SKM-1 (cell line): ENCODE data around the gene NQO1.
"Not testable (repeated sequence)": the region's sequence is repeated elsewhere in the genome, so short reads cannot be mapped to it uniquely, and the experiment has no call there.

Experiments
- DNase-seq: peaks from one replicate; lab custom pipeline; 2025; ENCODE audit not compliant: unreplicated experiment; lab: John Stamatoyannopoulos, UW

The NQO1 gene

DNA sequence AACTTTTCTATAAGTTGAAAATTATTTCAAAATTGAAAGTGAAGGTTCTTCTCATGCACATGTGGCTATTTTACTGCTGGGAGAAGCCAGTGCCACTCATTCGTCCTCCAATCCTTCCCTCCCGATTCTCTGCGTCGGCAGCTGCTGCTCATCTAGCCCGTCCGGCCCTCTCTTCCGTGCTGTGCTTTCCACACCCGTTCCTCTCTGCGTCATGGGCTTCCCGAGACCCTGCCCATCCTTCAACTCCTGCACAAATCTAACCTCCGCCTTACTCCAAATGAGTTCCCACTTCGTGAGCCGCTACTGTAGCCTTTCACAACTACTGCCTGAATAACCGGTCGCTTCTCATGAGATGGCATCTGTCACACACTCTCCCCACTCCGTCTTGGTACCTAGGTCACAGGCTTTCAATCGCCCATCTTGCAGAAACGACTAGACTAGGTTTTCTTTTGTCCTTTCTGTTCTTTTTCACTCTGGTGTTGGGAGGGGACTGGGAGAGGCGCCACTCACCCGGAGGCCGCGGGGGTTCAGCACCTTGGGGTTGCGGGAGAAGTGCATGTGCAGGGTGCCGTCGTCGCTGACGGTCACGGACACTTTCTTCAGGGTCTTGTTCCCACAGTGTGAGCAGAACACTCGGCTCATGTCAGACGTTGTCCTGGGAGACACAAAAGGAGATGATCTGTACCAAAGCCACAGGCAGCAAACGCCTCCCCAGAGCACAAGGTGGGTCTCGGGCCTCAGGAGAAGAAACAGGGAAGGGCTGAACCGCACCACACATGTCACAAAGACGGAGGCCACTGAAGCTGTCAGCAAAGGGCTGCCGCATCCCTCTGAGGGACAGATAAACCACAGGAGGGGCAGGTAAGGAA lies 18.2 kb upstream of the NQO1 start:
- DNase-seq, result no peak

GRCh38 chr16:69741951-69742904 lies 15.9 kb upstream of the NQO1 start:
- no peak for DNase-seq

- no peak for DNase-seq
These were observed 15.2 kb upstream of the NQO1 start for GRCh38 chr16:69741519-69741918.

DNA sequence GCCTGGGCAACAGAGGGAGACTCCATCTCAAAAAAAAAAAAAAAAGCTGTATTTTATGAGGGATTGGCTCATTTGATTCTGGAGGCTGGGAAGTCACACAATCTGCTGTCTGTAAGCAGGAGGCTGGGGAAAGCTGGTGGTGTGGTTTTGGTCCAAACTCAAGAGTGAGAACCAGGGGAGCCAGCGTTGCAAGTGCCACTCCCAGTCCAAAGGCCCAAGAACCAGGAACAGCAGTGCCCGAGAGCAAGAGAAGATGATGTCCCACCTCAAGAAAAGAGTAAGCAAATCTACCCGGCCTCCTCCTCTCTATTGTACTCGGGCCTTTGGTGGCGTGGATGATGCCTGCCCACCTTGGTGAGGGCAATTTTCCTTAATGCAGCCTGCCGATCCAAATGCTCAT lies 5.7 kb upstream of the NQO1 start:
- DNase-seq, result no peak

- not testable (repeated sequence) for DNase-seq
These were observed 4.9 kb upstream of the NQO1 start for GRCh38 chr16:69731280-69731679.

- DNase-seq, result not testable (repeated sequence)
These were observed 2.7 kb upstream of the NQO1 start for GRCh38 chr16:69729030-69729429.

GRCh38 chr16:69727916-69728270 lies 1.5 kb upstream of the NQO1 start:
- no peak for DNase-seq

- no peak for DNase-seq
These were observed 664 bp downstream of the NQO1 start for GRCh38 chr16:69725480-69726312.

GRCh38 chr16:69724981-69725479 lies 1.3 kb downstream of the NQO1 start:
- no peak for DNase-seq

DNA sequence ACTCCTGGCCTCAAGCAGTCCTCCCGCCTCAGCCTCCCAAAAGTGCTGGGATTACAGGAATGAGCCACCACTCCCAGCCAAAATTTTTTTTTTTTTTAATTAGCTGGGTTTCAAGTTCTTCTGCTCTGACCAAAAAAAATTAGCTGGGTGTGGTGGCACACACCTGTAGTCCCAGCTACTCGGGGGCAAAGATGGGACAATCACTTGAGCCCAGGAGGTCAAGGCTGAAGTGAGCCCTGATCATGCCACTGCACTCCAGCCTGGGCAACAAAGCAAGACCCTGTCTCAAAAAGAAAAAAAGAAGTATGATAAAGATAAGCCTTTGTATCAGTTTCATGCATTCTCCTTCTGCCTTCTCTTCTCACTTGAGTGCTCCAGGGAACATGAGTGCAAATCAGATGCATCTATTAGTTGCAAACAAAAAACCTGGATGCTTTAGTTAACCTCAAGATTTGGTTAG lies 1.9 kb downstream of the NQO1 start:
- no peak for DNase-seq

- DNase-seq, result no peak
These were observed 4.9 kb downstream of the NQO1 start for GRCh38 chr16:69721441-69721957.

DNA sequence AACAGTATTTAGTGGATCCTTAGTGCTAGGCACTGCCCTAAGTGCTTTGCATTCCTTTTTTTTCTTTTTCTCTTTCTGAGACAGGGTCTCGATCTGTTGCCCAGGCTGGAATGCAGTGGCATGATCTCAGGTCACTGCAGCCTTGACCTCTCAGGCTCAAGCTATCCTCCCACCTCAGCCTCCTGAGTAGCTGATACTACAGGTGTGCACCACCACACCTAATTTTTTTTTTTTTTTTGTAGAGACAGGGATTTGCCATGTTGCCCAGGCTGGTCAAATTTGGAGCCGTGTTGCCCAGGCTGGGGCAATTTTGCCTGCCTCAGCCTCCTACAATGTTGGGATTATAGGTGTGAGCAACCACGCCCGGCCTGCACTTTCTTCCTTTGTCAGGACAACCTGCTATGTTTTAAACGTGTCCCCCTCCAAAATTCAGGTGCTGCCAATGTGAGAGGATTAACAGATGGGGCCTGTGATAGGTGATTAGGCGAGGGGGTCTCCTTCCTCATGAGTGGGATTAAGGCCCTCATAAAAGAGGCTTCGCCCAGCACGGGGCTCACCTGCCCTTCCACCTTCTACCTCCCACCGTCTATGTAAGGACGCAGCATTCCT lies 5.4 kb downstream of the NQO1 start:
- DNase-seq, result no peak

DNA sequence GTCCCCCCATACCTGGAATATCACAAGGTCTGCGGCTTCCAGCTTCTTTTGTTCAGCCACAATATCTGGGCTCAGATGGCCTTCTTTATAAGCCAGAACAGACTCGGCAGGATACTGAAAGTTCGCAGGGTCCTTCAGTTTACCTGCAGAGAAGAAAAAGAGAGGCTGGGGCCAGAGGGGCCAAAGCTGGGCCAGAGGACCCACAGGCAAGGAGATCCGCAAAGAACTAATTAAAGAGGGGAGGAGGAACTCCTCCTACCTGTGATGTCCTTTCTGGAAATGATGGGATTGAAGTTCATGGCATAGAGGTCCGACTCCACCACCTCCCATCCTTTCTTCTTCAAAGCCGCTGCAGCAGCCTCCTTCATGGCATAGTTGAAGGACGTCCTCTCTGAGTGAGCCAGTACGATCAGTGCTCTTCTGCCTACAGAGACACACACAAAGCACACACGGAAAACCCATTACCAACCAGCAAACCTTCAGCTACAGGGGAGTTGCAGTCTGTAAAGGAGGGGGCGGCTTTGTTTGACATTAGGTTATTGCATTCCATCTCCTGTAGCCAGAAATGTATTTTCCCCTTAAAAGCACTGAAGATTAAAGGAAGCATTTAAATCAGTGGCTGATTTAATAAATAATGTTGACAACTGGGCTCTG lies 8.1 kb downstream of the NQO1 start:
- DNase-seq, result no peak

DNA sequence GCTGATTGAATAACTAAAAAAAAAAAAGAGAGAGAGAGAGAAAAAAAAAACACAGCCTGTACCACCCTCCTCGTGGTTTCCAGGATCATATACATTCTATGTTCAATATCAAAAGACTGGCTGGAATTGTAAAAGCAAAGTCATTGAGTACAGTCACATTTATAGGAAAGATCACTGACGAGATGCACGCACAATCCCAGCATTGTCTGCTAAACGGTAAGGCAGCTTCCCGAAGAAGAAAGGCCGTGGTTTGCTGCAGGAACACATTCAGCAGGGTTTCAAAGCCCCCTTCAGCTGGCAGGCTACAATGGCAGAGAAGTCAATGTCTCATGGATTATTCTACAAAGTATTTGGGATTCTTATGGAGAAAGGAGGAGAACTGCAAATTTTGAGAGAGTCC lies 9.3 kb downstream of the NQO1 start:
- DNase-seq, result no peak

DNA sequence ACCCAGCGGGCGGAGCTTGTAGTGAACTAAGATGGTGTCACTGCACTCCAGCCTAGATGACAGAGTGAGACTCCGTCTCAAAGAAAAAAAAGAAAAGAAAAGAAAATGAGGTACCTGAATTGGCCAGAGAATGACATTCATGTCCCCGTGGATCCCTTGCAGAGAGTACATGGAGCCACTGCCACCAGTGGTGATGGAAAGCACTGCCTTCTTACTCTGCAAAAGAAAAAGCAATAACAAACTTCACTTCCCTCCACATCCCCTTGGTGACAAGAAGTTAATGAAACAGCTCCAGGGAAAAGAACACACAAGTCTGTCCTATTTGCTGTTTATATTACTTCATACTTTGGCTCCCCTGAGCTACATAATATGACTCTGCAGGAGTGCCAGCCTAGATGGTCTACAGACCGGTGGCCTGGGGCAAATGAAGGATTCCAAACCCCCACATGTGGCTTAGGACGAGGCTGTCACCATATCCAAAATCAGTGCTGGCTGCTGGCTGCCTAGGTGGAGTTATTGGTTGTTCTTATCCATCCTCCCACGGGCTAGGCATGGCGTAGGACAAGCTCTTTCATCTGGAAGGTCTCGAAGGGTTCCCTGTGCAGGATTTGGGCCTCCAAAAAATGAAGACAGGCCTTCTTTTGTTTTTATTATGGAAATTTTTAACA lies 13.3 kb downstream of the NQO1 start:
- DNase-seq, result no peak

DNA sequence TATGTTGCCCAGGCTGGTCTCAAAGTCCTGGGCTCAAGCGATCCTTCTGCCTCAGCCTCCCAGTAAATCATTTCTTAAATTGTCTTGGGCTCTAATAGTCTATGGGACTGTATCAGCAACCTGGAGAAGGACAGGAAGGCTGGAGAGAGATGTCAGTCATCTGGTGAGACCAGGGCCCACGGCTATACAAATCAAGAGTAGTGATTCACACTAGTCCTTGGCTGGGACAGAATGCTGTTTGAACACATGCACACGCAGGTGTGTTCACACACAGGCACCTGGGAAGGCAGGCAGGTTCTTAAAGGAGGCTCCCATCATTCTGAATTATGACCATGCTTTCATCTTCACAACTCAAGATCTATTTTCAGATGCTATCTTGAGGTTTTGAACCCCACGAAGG lies 14.1 kb downstream of the NQO1 start:
- no peak for DNase-seq

DNA sequence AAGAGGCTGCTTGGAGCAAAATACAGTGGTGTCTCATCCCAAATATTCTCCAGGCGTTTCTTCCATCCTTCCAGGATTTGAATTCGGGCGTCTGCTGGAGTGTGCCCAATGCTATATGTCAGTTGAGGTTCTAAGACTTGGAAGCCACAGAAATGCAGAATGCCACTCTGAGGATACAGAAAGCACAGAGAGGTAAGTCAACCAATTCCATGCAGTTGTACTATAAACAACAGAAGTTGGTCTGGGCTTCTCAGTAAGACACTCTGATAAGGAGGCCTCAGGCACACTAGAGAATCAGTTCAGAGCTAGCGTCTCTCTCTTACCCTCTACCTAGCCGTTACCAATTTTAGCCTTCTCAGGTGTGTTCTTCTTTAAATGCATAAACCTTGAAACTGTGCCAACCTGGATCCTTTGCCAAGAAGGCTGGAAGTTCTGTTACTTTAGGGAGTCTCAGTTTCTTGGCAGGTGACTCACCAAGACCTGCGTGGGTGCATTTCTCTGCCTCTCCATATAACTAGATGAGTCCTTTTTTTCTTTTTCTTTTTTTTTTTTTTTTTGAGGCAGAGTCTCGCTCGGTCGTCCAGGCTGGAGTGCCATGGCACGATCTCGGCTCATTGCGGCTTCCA lies 15.1 kb downstream of the NQO1 start:
- DNase-seq, result no peak

DNA sequence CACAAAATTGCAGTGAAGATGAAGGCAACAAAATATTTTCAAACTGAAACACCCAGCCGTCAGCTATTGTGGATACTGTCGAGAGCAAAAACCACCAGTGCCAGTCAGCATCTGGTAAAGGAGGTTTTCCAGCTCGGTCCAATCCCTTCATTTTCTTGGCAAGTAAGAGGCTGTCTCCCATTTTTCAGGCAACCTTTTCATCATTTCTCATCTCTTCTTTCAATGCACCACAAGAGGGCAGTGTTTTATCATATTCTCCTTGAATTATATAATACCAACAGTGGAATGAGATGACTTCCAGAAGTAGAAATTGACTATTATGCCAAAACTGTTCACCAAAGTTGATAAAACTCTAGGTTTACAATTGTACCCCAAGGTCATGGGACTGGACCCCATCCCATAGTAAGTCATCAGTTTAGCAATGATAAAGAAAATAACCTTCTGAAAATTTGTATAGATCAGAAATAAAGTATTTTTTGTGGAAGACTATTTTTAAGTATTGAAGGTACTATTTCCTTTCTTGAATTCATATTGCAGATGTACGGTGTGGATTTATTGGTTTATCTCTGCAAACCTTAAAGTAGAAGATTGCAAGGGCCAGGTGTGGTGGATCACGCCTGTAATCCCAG lies 16.8 kb downstream of the NQO1 start:
- peak; percentile 35 for DNase-seq
